GM12891 (cell line): Measurements from ENCODE around the gene DSG3.

Source experiments
- POLR2A ChIP-seq: IDR thresholded peaks from 2 replicates; pipeline ENCODE4 v1.6.1; 2011; ENCODE audit warnings: low read depth, low read length, control low read depth
- POLR2AphosphoS5 ChIP-seq: IDR thresholded peaks from 2 replicates; pipeline ENCODE4 v1.6.1; 2011; ENCODE audit warnings: low read depth, low read length, control low read depth
- SPI1 ChIP-seq: IDR thresholded peaks from 2 replicates; pipeline ENCODE4 v1.6.1; 2011; ENCODE audit warnings: low read depth, low read length, control low read depth

DNA sequence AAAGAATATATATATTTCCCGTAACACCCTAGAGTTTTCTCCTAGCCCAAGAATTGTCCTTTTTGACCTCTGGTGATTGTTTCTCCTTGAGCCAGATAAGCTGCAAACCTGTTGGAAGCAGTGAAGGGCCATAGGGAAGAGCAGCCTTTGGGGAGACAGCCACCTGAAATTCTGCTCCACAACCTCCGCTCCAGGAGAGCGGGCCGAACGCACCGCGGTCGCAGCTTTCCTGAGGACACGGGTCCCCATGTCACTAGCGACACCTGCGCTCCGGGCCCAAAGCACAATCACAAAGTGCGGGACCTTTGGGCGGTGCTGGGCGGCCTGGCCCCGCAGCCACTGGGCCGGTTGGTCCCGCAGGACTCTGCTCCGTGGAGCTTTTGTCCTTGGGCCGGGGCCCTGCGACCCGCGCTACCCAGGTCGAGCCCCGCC, 49.9 kb downstream of the DSG3 start:
- TF ChIP-seq POLR2AphosphoS5, result no peak
- no peak for TF ChIP-seq POLR2A
- no peak for TF ChIP-seq SPI1
